Measurements from ENCODE around the gene HCN3. TPM values are rescaled to one million over a fixed set of nuclear protein-coding genes. Genes with fewer than 3 reads are reported as not detected.
"Not testable (repeated sequence)": the region's sequence is repeated elsewhere in the genome, so short reads cannot be mapped to it uniquely, and the experiment has no call there.

HCN3 gene
- total RNA-seq, 1 donor from 2014 or later: 3.2 TPM

GRCh38 chr1:155327981-155328380, 50.7 kb downstream of the HCN3 start:
- H3K9me3 Mint-ChIP-seq: no peaks in the 10 kb centered on the region
- no peak for DNase-seq
- intact Hi-C loops (cut with micrococcal nuclease): loop anchor here (10.0 kb wide), 1 partner anchor 267 kb away; no protein-coding TSS in a partner anchor

GRCh38 chr1:155328856-155329255, 51.6 kb downstream of the HCN3 start:
- H3K27me3 Mint-ChIP-seq, H3K27ac Mint-ChIP-seq: not testable (repeated sequence)

More at GRCh38 chr1:155327981-155328380, 50.7 kb downstream of the HCN3 start:
- Mint-ChIP-seq H3K36me3 (ENCODE audit: low read depth) (peaks cover 19% of the 10 kb centered on the region), H3K4me1 (peaks cover 14% of the 10 kb centered on the region), H3K27ac (peak overlapping the region; percentile 49), H3K4me3 (no peak overlapping the region), H3K27me3 (no peaks in the 10 kb centered on the region)

GRCh38 chr1:155329980-155330598, 52.8 kb downstream of the HCN3 start:
- Mint-ChIP-seq H3K4me3 (no peak overlapping the region), H3K36me3 (ENCODE audit: low read depth) (peaks cover 27% of the 10 kb centered on the region), H3K9me3 (no peaks in the 10 kb centered on the region), H3K27ac (no peak overlapping the region), H3K4me1 (peaks cover 12% of the 10 kb centered on the region), H3K27me3 (no peaks in the 10 kb centered on the region)
- intact Hi-C loops (cut with micrococcal nuclease): loop anchor here (10.0 kb wide), 1 partner anchor 265 kb away; no protein-coding TSS in a partner anchor
- no peak for DNase-seq

More at GRCh38 chr1:155328856-155329255, 51.6 kb downstream of the HCN3 start:
- intact Hi-C loops (cut with micrococcal nuclease): loop anchor here (10.0 kb wide), 1 partner anchor 266 kb away; no protein-coding TSS in a partner anchor
- H3K9me3 Mint-ChIP-seq, DNase-seq, H3K4me3 Mint-ChIP-seq: not testable (repeated sequence)
- Mint-ChIP-seq H3K36me3 (ENCODE audit: low read depth) (peaks cover 21% of the 10 kb centered on the region), H3K4me1 (peaks cover 14% of the 10 kb centered on the region)

- no peak overlapping the region for H3K4me3 Mint-ChIP-seq
- no peaks in the 10 kb centered on the region for H3K4me1 Mint-ChIP-seq
- intact Hi-C loops (cut with micrococcal nuclease): no loop called here
- no peak overlapping the region for H3K27ac Mint-ChIP-seq
- no peaks in the 10 kb centered on the region for H3K27me3 Mint-ChIP-seq
- DNase-seq: no peak
- H3K36me3 Mint-ChIP-seq (ENCODE audit: low read depth): peaks cover 39% of the 10 kb centered on the region
- H3K9me3 Mint-ChIP-seq: no peaks in the 10 kb centered on the region
These were observed 57.7 kb downstream of the HCN3 start for GRCh38 chr1:155334962-155335361.

Other genes with a start within 250 kb of the HCN3 start
- gene DCST2, start 243.7 kb upstream of the HCN3 start, total RNA-seq: 0.16 TPM in 1 of 2 replicates, not detected in the other
- gene DCST1, start 243.6 kb upstream of the HCN3 start, total RNA-seq: not detected in 2 replicates
- gene ADAM15, start 226.1 kb upstream of the HCN3 start, total RNA-seq: 79.7 and 84.5 TPM in 2 replicates
- 5.8 and 6.2 TPM in 2 replicates for gene EFNA4, start 213.7 kb upstream of the HCN3 start, total RNA-seq
- 3.6 and 4.4 TPM in 2 replicates for gene EFNA3, start 198.6 kb upstream of the HCN3 start, total RNA-seq
- gene EFNA1, start 149.6 kb upstream of the HCN3 start, total RNA-seq: 0.24 TPM in 1 of 2 replicates, not detected in the other
- gene SLC50A1, start 141.6 kb upstream of the HCN3 start, total RNA-seq: 46.2 and 46.3 TPM in 2 replicates
- gene DPM3, start 136.9 kb upstream of the HCN3 start, total RNA-seq: 34.5 and 37.2 TPM in 2 replicates
- 244 and 245 TPM in 2 replicates for gene KRTCAP2, start 104.2 kb upstream of the HCN3 start, total RNA-seq
- 9.4 and 10.7 TPM in 2 replicates for gene TRIM46, start 103.6 kb upstream of the HCN3 start, total RNA-seq
- gene THBS3, start 69.6 kb upstream of the HCN3 start, total RNA-seq: 10.5 and 10.6 TPM in 2 replicates
- 62.4 and 64.7 TPM in 2 replicates for gene MTX1, start 68.8 kb upstream of the HCN3 start, total RNA-seq
- gene ENTREP3, start 22.0 kb upstream of the HCN3 start, total RNA-seq: 45.1 and 46.2 TPM in 2 replicates
- gene SCAMP3, start 15.1 kb upstream of the HCN3 start, total RNA-seq: 152 and 158 TPM in 2 replicates
- 86.2 and 90.6 TPM in 2 replicates for gene CLK2, start 4.0 kb upstream of the HCN3 start, total RNA-seq
- gene PKLR, start 24.0 kb downstream of the HCN3 start, total RNA-seq: 0.09 TPM in 1 of 2 replicates, not detected in the other
- 321 and 324 TPM in 2 replicates for gene FDPS, start 31.4 kb downstream of the HCN3 start, total RNA-seq
- gene RUSC1, start 43.4 kb downstream of the HCN3 start, total RNA-seq: 29.9 and 30.1 TPM in 2 replicates